ENCODE results near the gene GABRG3.

GABRG3 gene

DNA sequence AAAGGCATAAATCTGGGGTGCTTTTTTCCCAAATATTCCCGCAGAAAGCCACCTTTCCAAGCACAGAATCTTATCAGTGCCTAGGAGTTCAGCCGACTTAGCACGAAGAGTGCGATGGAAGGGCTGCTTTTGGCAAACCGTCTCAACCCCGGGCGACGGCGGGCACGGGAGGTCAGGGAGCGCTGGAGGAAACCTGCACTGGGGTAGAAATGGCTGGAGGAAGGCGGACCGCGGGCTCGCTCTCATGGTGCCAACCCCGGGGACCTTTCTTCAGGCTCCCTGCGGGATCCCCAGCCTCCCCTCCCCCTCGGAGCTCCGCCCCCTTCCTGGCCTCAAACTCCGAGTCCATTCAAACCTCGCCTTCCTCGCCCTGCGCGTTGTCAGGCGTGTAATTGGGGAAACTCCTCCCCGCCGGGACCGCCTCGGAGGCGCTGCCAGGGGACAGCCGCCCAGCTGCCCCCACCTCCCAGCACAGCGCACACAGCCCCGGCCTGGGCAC, at the start of gene GABRG3:
TSS of gene GABRG3 (plus strand) at position 470 of the 499 bp plus-strand sequence.
- no peak for DNase-seq (ENCODE audit: low read depth)

DNA sequence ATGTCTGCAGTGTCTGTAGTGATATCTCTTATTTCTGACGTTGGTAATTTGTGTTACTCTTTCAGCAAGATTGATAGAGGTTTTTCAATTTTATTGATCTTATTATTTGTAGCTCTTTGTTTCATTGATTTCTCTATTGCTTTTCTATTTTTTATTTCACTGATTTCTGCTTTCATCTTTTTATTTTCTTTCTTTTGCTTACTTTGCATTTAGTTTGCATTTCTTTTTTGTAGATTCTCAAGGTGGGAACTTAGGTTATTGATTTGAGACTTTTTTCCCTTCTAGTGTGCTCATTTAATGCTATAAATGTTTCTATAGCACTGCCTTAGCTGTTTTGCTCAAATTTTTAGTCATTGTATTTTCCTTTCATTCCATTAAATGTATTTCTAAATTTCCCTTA, 49.5 kb upstream of the GABRG3 start:
- no peak for DNase-seq (ENCODE audit: low read depth)

DNA sequence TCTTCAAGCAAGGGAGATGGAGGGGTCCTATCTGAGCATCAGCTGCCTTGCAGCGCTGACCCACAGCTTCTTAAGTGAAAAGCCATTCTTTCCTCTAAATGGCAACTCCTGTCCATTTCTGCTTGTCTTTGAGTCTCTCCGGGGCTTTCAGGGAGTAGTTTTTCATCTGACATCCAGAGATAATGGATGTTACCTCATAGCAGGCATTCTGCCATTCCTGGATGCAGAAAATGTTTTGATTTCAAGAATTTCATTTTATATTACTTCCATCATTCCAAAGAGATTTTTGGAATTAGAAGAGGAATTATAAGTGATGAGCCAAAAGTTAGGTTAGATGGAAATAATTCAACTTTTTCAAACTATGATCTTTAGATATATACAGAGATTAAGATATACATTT, 44.9 kb upstream of the GABRG3 start:
- DNase-seq (ENCODE audit: low read depth), result no peak

GRCh38 chr15:26928051-26928450, 42.9 kb upstream of the GABRG3 start:
- no peak for DNase-seq (ENCODE audit: low read depth)

DNA sequence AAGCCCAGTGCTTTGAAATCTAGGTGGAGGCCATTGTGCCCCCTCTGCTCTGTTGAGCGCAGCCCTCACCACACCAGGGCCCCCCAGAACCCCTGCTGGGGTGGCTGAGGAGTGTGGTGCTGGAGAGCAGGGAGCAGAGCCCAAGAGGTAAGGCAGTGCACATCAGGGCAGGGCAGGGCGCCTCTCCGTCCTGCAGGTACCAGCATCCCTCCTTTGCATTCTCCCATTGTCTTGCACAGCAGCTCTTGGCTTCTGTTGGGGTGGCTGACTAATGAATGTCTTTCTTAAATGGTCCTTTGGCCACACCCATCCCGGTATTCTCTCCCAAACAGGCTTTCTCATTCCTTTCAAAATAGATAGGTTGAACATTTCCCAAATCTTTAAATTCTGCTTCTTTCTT, 41.4 kb upstream of the GABRG3 start:
- no peak for DNase-seq (ENCODE audit: low read depth)

DNA sequence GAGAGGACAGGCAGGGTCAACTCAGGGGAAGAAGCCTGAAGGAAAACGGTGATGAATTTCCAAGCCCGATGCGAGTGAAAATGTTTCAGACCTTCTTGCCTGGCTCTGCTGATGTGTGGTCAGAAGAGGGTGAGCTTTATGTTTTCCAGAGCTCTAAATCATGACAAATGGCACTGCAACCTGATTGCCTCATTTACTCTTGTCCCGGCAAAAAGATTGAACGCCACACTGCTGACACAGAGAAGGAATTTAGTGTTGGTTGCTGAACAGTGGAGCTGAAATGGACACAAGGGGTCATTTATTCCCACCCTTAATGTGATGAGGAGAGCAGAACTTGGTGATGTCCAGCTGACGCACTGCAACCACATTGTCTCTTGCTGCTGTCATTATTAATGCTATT, 36.1 kb upstream of the GABRG3 start:
- no peak for DNase-seq (ENCODE audit: low read depth)

GRCh38 chr15:26935322-26935721, 35.7 kb upstream of the GABRG3 start:
- DNase-seq (ENCODE audit: low read depth), result no peak

- DNase-seq (ENCODE audit: low read depth), result no peak
Observed at GRCh38 chr15:26936502-26936901, 34.5 kb upstream of the GABRG3 start.

DNA sequence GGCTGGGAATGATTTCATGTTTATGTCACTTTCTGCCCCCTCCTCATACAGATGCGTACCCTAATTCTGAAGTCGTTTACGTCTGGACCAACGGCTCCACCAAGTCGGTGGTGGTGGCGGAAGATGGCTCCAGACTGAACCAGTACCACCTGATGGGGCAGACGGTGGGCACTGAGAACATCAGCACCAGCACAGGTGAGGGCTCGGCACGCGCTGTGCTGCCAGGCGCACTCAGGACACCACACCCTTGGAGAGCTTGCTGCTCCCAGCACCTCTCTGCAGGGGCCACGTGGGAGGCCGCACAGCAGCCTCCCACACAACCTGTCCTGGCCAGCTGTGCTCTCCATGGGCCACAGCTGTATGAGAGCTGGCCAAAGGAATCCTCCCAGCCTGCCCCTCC, 33.8 kb upstream of the GABRG3 start:
- DNase-seq (ENCODE audit: low read depth), result no peak

- no peak for DNase-seq (ENCODE audit: low read depth)
Observed at GRCh38 chr15:26939398-26939797, 31.6 kb upstream of the GABRG3 start.

DNA sequence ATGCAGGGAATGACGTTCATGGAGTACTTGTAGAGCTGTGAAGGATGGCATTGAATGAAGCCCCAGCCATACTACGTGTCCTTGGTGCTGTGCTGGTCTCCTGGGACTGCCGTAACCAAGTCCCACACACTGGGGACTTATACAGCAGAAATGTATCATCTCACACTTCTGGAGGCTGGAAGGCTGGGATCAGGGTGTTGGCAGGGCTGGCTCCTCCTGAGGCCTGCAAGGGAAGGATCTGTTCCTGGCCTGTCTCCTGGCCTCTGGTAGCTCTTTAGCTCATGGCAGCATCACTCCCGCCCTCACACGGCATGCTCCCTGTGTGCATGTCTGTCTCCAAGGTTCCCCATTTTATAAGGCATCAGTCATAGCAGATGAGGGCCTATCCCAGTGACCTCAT, 29.5 kb upstream of the GABRG3 start:
- no peak for DNase-seq (ENCODE audit: low read depth)

DNA sequence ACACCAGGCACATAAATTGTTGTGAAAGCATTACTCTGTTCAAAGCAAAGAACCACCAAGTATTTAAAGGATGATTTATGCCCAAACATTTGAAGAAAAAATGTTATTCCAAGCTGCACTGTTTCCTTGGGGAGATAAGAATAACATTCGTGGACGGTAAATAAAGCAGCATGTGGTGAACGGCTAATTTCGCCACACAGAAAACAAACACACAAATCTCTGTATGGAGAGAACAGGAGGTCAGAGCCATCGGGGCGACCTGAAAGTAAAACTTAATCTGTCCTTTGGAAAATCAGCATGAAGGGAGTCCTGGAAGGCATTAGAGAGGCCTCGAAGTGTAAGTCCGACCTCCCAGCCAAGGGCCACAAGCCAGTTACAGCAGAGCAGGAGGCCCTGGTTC, 27.1 kb upstream of the GABRG3 start:
- DNase-seq (ENCODE audit: low read depth), result no peak

DNA sequence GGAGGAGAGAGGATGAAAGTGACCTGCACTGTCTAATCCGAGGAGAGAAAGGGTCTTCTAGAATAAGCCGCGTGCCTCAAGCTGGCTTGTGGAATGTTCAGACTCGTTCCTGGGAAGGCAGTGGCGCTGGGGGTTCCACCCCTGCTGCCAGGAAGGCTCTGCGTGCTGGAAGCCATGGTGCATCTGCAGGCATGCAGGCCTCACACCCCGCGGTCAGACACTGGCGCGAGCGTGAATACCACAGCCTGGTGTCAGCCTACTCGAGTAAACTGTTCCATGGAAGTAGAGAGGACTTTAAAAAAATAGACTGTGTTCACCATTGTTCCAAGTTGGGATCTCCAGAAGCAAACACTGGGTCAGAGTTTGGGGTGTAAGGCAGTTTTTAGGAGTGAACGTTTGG, 25.9 kb upstream of the GABRG3 start:
- no peak for DNase-seq (ENCODE audit: low read depth)

- no peak for DNase-seq (ENCODE audit: low read depth)
Observed at GRCh38 chr15:26950001-26950400, 21.0 kb upstream of the GABRG3 start.

- DNase-seq (ENCODE audit: low read depth), result no peak
Observed at GRCh38 chr15:26954403-26954802, 16.6 kb upstream of the GABRG3 start.

DNA sequence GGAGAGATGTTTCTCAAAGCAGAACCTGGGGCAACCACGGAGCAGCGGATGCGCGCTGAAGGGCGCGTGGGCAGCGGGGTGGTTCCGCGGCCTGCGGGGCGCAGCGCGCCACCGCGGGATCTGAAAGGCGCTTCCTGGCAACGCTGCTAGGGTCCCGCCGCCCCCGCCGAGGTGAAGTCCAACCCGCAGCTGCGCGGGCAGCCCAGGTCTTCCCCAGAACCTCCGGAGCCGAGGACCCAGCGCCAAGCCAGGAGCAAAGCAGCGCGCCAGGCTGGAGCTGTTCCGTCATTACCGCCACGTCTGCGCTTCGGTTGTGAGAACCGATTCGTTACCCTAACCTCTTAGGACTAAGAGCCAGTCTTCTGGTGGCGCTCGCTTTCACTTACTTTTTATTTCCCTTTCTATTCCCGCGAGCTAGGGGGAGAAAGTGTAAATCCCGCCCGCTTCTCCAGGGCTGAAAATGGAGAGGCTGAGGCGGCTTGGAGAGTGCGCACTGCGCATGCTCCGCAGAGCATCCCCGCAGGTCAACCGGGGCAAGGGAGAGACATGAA, 3.2 kb upstream of the GABRG3 start:
- DNase-seq (ENCODE audit: low read depth), result no peak

GRCh38 chr15:26968806-26969205, 2.2 kb upstream of the GABRG3 start:
- no peak for DNase-seq (ENCODE audit: low read depth)

- no peak for DNase-seq (ENCODE audit: low read depth)
Observed at GRCh38 chr15:26971271-26972018, 464 bp downstream of the GABRG3 start.

DNA sequence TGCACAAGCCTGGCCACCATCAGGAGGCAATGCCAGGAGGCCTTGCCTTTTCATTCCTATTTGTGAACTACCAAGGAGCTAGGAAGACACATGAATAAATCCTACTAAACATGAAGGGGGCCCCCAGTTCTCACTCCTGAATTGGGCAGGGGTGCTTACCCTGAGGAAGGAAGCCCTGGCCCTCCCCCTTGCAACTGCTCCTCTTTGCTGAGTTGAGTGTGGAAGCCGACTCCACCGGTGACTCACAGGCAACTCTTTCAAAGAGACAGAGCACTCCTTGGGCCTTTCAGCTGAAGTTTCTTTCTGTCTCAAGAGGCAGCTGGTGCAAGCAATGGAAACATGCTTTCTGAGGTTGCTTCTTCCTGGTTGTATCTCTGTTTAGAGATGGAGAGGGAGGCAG, 1.7 kb downstream of the GABRG3 start:
- DNase-seq (ENCODE audit: low read depth), result no peak

- no peak for DNase-seq (ENCODE audit: low read depth)
Observed at GRCh38 chr15:26974120-26974780, 3.3 kb downstream of the GABRG3 start.

DNA sequence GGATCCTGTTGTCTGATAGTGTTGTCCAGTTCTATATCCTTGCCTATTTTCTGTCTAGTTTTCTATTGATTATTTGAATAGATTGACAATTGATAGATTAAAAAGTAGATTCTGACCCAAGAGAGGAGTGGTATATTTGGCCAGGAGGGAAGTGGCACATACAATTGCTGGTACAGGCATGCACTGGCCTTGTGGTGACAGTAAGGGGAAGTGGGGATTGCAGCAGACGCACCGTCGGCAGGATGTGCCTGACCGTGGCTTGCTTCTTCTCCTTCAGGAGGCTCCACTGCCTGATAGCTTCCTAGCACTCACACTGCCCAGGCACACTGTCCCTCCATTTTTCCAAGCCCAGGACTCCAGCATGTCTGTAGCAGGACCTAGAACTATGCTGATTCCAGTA, 10.5 kb downstream of the GABRG3 start:
- DNase-seq (ENCODE audit: low read depth), result no peak

DNA sequence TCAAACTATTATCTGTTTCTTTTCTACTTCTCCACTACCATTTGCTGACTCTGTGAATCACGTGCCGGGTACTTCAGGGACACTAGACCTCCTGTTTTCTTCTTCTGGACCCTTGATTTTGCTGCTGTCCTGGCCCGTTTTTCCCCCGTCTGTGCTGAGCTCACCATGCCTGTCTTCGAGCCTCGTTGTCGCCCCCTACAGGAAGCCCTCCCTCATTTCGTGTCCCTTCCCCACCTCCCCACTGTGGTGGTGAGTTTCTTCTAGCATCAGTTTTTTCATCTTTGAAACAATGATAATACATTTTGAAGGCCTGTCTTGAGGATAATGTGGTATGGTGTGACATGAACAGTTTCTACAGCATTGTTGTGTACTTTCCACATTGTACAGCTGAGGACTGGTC, 12.8 kb downstream of the GABRG3 start:
- DNase-seq (ENCODE audit: low read depth), result no peak

DNA sequence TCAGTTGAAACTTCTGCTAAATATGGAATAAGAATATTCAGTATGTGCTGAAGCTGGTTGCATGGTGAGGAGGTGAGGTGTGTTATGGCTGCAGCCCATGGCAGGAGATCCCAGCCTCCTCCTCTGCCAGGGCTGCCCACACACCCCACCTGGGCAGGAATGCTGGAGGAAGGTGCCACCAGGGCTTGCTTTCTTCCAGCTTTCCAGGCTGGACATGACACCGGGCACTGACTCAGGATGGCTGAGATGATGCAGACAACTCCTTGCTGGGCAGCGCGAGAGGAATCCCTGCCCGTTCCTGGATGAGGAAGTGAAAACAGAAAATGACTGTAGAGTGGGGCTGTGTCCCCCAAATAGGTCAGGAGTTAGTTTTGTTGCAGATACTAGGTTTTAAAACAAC, 14.1 kb downstream of the GABRG3 start:
- DNase-seq (ENCODE audit: low read depth), result no peak
